ENCODE measurements around the gene SF3B3.
"Not testable (repeated sequence)": the region's sequence is repeated elsewhere in the genome, so short reads cannot be mapped to it uniquely, and the experiment has no call there.

Gene SF3B3

DNA sequence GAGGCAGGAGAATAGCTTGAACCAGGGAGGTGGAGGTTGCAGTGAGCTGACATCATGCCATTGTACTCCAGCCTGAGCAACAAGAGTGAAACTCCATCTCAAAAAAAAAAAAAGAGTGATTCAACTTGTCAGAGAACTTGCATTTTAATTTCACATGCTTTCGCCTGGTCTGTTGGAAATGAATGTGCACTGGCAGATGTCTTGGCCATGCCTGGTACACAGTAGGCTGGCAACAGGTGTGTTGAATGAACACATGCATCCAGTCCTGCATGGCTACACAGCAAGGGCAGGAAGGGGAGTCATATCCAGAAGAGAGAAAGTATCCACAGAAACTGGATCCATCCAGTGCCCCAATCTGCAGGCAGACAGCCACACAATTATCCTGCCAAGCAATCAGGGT is 11.8 kb upstream of the SF3B3 start:
- DNase-seq (ENCODE audit: low read depth): no peak

DNA sequence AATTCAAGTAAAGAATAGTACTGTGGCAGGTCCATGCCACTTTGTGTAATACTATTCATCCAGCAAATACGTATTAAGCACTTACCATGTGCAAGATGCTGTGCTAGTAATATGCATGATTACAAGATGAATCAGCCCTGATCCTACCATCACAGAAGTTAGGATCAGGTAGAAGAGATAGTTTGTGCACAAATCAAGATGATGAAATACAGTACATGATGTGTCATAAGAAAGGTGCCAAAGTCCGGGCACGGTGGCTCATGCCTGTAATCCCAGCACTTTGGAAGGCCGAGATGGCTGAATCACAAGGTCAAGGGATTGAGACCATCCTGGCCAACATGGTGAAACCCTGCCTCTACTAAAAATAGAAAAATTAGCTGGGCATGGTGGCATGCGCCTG is 11.2 kb upstream of the SF3B3 start:
- no peak for DNase-seq (ENCODE audit: low read depth)

DNA sequence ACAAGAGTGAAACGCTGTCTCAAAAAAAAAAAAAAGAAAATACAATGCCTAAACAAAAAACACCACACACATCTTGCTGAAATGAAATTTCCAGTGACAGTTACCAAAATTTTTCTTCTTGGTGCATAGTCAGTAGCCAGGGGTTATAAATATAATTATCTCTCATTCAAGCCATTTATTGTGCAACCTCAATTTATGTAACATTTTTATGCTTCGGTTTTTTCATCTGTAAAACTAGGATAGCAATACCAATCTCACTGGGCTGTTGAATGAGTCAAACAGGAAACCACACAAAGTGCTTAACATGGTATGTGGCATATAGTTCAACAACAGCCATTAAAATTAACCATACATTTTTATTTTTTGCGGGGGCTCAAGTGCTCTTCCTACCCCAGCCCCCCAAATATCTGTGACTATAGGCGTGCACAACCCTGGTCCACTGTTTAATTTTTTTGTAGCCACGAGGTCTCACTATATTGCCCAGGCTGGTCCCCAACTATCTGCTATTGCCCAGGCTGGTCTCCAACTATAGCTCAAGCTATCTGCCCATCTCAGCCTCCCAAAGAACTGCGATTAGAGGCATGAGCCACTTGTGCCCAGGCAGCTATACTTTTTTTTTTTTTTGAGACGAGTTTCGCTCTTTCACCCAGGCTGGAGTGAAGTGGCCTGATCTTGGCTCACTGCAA is 2.9 kb upstream of the SF3B3 start:
- DNase-seq (ENCODE audit: low read depth): no peak

DNA sequence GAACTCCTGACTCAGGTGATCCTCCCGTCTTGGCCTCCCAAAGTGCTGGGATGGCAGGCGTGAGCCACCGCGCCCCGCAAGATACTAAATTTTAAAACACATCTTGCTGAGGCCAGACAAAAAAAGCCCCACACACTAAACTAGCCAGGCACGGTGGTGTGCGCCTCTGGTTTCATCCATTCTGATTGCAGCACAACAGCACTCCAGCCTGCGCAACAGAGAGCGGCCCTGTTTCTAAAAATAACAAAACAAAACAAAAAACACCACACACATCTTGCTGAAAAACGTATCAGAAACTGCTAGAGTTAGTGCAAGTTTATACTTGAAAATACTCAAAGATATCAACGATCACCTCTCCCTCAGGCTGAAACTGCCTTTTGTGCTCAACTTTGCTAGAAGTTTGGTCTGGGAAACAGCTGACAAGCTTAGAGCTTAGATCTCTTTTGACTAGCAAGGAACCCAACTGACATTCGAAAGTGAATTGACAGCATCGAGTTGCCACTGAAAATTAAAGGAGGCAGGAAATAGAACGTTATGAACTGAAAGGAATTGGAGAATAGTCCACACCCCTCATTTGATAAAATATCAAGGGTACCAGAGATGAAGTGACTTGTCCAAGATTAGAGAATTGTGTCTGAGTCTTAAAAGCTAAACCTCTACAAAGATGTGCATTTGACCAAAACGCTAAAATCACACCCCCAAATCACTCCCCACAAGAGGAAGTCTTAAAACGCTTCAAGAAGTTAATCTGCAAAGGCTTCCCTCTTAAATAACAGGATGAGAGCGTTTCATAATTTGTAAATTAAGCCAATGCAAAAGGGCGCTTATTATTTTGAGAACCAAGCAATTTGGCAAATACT is 1.2 kb upstream of the SF3B3 start:
- DNase-seq (ENCODE audit: low read depth): no peak

DNA sequence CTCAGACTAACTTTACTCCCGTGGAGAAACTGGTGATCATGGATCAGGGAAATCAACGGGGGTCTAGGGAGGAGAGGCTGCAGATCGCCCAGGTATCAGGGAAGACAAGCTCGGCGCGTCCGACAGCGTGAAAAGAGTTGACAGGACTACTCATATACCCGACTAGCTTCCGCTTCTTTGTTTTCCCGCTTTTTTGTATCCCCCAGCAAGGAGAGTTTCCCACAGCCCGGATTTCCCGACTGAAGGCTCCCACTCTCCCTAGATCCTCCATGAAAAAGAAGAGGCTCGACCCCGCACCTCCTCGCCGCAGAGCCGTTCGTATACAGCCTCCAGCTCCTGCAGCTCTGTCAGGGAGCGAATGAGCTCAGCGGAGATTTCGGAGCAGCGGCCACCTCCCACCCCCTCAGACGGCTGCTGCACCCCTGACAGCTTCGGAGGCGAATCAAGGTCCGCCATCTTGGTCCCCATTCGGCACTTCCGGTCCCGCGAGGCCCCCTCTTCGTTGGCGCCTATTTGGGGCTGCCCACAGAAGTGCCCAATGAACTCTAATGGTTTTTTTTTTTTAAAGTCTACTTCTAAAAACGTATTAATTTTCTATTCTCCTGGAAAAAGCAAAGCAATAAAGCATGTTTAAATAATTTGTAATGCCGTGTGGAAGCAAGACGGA is 407 bp upstream of the SF3B3 start, which contains the start of gene COG4:
Gene COG4, minus strand, starts transcription at position 479 of the 667 bp plus-strand sequence. Its CDS starts 11 bp downstream, at position 468.
- DNase-seq (ENCODE audit: low read depth): peak; percentile 85

DNA sequence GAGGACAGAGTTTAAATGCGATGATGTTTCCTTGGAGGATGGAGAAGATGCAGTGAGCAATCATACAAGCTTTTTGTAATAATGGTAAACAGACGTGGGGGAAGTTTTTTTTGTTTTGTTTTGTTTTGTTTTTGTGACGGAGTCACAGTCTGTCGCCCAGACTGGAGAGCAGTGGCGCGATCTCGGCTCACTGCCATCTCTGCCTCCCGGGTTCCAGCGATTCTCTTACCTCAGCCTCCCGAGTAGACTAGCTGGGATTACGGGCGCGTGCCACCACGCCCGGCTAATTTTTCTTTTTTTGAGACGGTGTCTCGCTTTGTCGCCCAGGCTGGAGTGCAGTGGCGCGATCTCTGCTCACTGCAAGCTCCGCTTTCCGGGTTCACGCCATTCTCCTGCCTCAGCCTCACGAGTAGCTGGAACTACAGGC is 796 bp downstream of the SF3B3 start:
- not testable (repeated sequence) for DNase-seq (ENCODE audit: low read depth)

DNA sequence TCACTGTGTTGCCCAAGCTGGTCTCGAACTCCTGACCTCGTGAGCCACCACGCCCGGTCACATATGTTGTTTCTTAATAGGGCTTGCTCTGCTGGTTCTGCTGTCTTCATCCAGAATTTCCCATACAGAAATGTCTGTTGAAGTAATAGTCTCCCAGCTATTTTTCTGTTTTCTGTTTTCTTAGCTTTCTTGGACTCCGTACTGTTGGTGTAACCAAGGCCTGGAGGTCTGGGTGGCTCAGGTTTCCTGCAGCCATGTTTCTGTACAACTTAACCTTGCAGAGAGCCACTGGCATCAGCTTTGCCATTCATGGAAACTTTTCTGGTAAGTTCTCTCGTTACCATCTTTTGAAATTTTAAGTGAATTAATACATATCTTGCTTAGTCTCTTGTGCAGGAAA is 2.8 kb downstream of the SF3B3 start:
- DNase-seq (ENCODE audit: low read depth): no peak

DNA sequence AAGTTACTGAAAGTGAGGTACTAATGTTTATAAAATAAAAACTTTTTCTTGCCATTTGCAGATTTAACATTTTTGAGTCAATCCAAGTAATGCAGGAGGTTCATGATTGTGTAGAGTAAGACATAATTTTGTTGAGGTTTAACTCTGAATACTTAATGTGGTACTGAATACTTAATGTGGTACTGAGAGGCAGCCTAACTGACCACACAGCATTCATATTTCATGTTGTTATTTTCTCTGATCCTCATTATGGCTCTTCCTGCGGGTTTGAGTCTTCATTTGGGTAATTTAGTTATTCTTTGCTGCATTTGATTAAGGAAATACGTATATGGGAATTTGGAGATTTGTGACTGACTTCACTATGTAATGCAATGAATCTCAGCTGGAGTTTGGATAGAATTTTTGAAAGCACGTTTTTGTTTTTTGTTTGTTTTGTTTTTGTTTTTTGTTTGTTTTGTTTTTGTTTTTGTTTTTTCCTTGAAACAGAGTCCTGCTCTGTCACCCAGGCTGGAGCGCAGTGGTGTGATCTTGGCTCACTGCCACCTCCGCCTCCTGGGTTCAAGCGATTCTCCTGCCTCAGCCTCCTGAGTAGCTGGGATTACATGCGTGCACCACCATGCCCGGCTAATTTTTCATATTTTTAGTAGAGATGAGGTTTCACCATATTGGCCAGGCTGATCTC is 3.8 kb downstream of the SF3B3 start:
- no peak for DNase-seq (ENCODE audit: low read depth)

DNA sequence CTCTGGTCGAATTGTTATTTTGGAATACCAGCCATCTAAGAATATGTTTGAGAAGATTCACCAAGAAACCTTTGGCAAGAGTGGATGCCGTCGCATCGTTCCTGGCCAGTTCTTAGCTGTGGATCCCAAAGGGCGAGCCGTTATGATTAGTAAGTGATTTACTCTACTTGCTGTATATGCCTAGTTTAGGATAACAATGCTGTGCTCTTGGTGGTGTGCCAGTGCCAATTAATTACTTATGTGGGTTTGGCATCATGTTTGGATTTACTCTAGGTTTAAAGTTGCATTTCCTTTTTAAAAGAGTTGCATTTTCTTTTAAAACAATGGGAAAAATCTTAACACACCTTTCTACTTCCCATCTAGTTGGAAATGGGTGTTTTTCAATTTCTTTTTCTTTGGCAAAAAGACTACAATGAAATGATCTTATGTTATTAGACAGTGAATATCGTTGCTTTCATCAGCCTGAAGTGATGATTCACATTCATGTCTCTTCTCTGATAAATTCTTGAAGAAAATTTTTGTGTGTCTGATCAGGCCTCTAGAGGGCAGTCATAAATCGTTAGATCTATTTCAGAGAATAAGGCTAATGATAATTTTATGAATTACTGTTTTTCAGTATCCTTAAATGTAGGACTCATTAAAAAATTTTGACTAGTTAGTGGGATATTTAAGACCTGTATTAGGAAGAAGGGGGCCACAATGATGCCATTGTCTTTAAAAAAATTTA is 5.6 kb downstream of the SF3B3 start:
- no peak for DNase-seq (ENCODE audit: low read depth)

DNA sequence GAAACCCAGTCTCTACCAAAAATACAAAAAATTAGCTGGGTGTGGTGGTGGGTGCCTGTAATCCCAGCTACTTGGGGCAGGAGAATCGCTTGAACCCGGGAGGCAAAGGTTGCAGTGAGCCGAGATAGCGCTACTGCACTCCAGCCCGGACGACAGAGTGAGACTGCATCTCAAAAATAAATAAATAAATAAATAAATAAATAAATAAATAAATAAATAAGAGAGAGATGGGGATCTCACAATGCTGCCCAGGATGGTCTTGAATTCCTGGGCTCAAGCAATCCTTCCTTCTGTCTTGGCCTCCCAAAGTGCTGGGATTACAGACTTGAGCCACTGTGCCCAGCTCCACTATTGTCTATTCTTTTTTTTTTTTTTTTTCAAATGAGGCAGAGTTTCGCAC is 6.3 kb downstream of the SF3B3 start:
- DNase-seq (ENCODE audit: low read depth): not testable (repeated sequence)

DNA sequence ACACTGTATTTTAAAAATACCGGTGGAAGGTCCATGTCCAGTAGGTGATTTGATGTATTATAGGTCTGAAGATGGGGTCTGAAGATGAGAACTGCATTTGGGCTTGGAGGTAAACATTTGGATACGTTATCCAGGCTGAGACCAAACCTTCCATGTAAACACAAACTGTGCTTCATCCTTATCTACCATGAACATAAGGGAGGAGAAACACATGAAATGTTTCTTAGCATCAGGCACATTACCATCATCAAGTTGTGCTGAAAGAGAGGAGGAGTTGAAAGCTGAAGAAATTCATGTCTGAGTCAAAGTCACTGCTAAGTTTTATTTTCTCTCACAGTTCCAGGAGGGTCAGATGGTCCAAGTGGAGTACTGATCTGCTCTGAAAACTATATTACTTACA is 11.4 kb downstream of the SF3B3 start:
- no peak for DNase-seq (ENCODE audit: low read depth)

DNA sequence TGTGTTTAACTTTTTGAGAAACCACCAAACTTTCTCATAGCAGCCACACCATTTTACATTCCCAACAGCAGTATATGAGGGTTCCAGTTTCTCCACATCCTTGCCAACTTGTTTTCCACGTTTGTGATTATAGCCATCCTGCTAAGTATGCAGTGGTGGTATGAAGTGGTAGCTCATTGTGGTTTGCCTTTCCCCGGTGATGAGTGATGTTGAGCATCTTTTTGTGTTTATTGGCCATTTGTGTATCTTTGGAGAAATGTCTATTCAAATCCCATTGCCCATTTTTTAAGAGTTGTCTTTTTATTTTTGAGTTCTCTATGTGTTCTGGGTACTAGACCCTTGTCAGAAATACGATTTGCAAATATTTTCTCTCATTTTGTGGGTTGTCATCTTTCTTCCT is 17.4 kb downstream of the SF3B3 start:
- no peak for DNase-seq (ENCODE audit: low read depth)

DNA sequence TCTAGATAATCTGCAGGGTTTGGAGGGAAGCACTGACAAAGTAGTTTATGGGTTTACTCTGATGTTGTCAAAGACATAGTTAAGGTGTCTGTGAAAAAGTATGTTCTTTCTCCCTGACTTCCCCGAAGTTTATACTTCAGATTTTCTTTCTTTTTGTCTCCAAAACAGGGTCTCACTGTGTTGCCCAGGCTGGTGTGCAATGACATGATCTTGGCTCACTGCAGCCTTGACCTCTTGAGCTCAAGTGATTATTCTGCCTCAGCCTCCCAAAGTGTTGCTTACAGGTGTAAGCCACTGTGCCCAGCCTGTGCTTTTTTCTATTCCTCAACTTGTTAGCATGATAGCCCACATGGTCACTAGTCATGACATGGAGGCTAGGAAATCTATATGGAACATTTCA is 20.9 kb downstream of the SF3B3 start:
- DNase-seq (ENCODE audit: low read depth): no peak

DNA sequence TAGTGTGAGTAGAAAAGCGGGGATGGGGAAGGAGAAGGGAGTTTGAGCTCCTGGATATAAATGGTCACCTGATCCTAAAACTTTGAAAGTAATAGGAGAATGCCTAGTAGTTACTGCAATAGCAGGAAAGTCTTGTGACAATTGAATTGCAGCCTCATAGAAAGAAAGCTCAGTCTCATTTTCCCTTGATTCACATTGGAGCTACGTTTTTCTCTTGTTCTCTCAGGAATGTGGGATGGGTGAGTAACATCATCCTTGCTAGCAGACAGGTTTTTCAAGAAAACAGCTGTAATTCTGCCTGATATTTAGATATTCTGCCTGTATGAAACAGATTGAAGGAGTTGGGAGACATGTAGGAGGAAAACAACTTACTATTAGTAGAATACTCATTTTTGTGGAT is 25.3 kb downstream of the SF3B3 start:
- no peak for DNase-seq (ENCODE audit: low read depth)

DNA sequence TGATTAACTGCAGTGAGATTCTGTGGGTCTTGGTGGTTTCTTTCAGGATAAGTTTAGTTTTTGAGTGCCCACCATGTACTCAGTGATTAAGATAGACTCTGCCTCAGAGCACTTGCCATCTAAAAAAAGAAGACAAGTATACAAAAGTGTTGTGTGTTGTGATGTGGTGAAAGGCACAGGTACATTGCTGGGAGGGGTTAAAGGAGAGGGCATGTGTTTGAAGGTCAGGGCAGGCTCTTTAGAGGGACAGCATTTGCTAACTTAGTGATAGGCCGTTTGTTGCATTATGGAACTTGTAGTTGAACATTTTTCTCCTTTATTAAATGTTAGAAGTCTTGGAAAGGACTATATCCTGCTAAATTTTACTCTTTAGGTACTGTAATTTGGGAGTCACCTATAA is 26.5 kb downstream of the SF3B3 start:
- no peak for DNase-seq (ENCODE audit: low read depth)

DNA sequence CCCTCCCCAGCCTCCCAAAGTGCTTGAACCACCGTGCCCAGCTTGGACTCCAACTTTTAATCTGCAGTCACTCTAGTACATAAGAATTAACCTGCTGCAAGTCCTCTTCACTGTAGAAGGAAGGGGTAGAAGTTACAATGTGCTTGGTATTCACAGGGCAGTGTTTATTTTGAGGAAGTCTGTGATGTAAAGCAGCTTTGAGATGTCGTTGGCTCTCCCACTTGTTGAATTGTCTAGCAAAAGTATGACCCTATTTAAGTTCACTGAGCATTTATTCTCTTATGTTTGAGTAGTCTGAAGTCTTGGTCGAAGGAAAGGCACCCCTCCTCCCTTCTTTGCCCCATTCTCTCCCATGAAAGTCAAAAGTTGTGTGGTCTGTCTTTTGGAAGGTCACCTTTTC is 28.2 kb downstream of the SF3B3 start:
- DNase-seq (ENCODE audit: low read depth): no peak

DNA sequence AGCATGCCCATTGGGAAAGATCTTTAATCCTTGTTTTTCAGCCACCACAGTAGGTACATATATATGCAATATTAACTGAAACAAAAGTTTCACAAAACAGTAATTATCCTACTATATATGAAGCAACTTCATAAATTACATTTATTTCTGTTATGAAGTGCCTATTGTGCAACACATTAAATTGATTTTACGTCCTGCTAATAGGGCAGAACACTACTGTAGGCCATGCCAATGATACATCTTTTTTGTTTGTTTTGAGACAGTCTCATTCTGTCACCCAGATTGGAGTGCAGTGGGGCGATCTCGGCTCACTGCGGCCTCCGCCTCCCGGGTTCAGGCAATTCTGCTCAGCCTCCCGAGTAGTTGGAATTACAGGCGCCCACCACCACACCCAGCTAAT is 29.1 kb downstream of the SF3B3 start:
- no peak for DNase-seq (ENCODE audit: low read depth)

DNA sequence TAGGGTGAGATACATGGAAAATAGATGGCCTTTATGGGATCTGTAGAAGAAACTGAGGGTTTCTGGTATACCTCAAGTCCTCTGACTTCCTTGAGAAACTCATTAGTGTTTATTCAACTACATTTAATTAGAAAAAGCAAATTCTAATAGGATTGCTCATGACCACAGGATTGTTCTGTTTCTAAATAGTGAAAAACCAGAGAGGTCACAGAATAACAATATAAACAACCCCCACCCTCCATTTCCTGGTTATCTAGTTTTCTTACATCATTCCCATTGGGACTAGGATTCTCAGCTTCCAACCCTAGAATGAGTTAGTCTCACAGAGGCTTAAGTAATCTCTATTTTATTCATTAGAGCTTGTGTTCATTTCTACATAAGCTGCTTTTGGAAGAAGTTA is 30.0 kb downstream of the SF3B3 start:
- no peak for DNase-seq (ENCODE audit: low read depth)

DNA sequence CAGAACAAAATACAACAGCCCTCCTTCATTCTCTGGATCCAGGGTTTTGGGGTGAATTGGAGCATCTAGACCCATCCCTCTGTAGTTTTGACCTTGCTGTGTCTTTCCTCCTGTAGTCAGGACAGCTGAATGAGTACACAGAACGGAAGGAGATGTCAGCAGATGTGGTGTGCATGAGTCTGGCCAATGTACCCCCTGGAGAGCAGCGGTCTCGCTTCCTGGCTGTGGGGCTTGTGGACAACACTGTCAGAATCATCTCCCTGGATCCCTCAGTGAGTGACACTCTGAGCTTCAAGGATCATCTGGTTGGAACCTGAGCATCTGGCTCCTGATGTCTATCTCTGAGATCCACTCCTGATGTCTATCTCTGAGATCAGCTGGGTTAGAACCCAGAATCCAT is 32.4 kb downstream of the SF3B3 start:
- DNase-seq (ENCODE audit: low read depth): no peak

DNA sequence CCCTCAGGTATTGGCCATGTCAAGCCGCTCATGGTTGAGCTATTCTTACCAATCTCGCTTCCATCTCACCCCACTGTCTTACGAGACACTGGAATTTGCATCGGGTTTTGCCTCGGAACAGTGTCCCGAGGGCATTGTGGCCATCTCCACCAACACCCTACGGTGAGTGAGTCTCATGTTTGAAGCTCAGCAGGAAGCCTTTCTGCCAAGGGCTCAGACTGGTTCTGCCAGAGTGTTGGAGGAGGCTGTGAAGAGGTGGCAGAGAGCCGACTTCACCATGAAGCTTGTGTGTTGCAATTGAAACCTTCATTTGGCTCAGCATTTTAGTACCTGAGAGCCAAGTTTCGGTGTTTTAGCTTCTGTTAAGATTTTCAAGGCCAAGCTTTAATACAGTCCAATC is 38.0 kb downstream of the SF3B3 start:
- no peak for DNase-seq (ENCODE audit: low read depth)

DNA sequence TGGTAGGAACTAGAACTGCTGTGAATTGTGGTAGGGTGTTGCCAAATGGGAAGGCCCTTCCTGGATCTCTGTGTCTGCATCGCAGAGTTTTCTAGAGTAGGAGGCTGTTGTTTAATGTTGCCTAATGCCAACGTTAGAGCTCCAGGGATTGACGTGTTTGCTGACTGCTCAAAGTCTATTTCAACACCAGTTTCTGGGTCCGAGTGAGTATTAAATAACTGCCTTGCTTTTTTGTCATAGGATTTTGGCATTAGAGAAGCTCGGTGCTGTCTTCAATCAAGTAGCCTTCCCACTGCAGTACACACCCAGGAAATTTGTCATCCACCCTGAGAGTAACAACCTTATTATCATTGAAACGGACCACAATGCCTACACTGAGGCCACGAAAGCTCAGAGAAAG is 40.0 kb downstream of the SF3B3 start:
- DNase-seq (ENCODE audit: low read depth): no peak

DNA sequence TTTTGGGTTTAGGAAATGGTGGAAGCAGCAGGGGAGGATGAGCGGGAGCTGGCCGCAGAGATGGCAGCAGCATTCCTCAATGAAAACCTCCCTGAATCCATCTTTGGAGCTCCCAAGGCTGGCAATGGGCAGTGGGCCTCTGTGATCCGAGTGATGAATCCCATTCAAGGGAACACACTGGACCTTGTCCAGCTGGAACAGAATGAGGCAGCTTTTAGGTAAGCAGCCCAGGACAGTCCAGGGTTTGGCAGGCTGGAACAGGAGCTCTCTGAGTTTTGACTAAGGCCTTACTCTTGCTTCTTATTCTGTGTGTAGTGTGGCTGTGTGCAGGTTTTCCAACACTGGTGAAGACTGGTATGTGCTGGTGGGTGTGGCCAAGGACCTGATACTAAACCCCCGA is 41.4 kb downstream of the SF3B3 start:
- no peak for DNase-seq (ENCODE audit: low read depth)
